T-helper 2 cell (primary cell): ENCODE measurements around the gene PTPRJ.
A peak's percentile ranks its signal among the peaks of the same experiment; 100 is the strongest.

ENCODE experiments used
- DNase-seq, 5 experiments: peaks; one replicate each; pipeline versions ENCODE4 v3.0.0 to v3.0.0-alpha.2; 2012 to 2022

The PTPRJ gene

GRCh38 chr11:48073031-48073861 lies 92.9 kb downstream of the PTPRJ start:
- peak in 1 of 5 experiments; percentile 80 for DNase-seq

- DNase-seq, result no peak
These were observed 94.2 kb downstream of the PTPRJ start for GRCh38 chr11:48074425-48075181.

- no peak for DNase-seq
These were observed 95.3 kb downstream of the PTPRJ start for GRCh38 chr11:48075637-48076036.

- no peak for DNase-seq
These were observed 96.9 kb downstream of the PTPRJ start for GRCh38 chr11:48077251-48077650.

- no peak for DNase-seq
These were observed 98.3 kb downstream of the PTPRJ start for GRCh38 chr11:48078689-48079088.

GRCh38 chr11:48079596-48079995 lies 99.2 kb downstream of the PTPRJ start:
- no peak for DNase-seq

- DNase-seq, result no peak
These were observed 100.0 kb downstream of the PTPRJ start for GRCh38 chr11:48080301-48080861.

GRCh38 chr11:48081151-48082010 lies 101.0 kb downstream of the PTPRJ start:
- DNase-seq, result peak in 1 of 5 experiments; percentile 4

GRCh38 chr11:48082771-48083170 lies 102.4 kb downstream of the PTPRJ start:
- DNase-seq, result no peak

GRCh38 chr11:48083421-48083820 lies 103.1 kb downstream of the PTPRJ start:
- no peak for DNase-seq

- DNase-seq, result no peak
These were observed 105.3 kb downstream of the PTPRJ start for GRCh38 chr11:48085688-48086087.

GRCh38 chr11:48087422-48087821 lies 107.1 kb downstream of the PTPRJ start:
- no peak for DNase-seq

GRCh38 chr11:48087974-48088681 lies 107.8 kb downstream of the PTPRJ start:
- DNase-seq, result no peak

- no peak for DNase-seq
These were observed 108.3 kb downstream of the PTPRJ start for GRCh38 chr11:48088682-48089050.

- DNase-seq, result no peak
These were observed 109.8 kb downstream of the PTPRJ start for GRCh38 chr11:48090174-48090573.

- DNase-seq, result no peak
These were observed 111.2 kb downstream of the PTPRJ start for GRCh38 chr11:48091426-48092102.

- no peak for DNase-seq
These were observed 113.0 kb downstream of the PTPRJ start for GRCh38 chr11:48093323-48093722.

- no peak for DNase-seq
These were observed 113.7 kb downstream of the PTPRJ start for GRCh38 chr11:48093795-48094642.

GRCh38 chr11:48094643-48095339 lies 114.4 kb downstream of the PTPRJ start:
- DNase-seq, result no peak
